ENCODE data around the gene CSMD2.

DNA sequence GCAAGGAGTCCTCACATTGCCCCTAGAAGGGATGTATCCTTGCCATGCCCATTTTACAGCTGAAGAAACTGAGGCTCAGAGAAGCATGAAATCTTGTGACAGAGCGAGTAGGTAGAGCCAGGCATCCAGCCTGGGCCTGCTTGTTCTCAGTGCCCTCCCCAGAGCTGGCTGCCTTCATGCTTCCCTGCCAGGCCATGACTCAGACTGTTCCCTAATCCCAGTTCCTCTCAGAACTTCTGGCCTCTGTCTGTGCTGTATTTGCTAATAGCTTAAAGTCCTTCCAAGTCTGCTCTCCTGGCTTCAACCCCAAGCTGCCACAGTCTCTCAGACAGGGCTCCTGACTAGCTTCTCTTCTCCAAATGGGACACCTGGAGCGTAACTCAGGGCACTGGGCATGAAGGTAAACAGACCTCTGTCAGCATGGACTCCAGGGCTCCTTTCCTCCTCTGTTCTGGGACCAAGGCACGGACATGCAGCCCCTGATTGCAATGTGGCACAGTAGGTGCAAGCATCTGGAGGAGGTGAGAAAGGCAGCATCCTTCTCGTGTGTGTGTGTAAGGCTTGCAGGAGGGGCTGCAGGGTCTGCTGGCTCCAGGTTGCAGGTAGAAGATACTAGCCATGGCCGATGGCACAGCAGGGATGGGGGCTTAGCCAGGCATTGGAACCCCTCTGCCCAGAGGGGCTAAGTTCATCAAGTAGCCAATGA is 178.5 kb downstream of the CSMD2 start:
- TF ChIP-seq POLR2A (IDR thresholded peaks at IDR 0.05; ENCODE audit: low read depth, low read length) = no peak
- TF ChIP-seq POLR2AphosphoS5 (IDR thresholded peaks at IDR 0.05; ENCODE audit: low read depth, low read length) = no peak
- TF ChIP-seq TAF1 (IDR thresholded peaks at IDR 0.05; ENCODE audit: borderline replicate concordance, low read depth, low read length) = no peak

All from GM12892 (cell line).